GM23338 (cell line): Measurements from ENCODE around the gene NCKAP5.

ENCODE experiments used
- CREB1 ChIP-seq: fragments of 250-450 bp; sonication (Bioruptor Pico); IDR thresholded peaks from 2 replicates; pipeline ENCODE4 v1.5.0; 2020; ENCODE audit warnings: low read depth, mild to moderate bottlenecking, moderate library complexity
- CTCF ChIP-seq, 2 experiments: fragments of 200-600 bp in 1 of 2; sonication (generic) in 1 of 2; conservative IDR thresholded peaks; 2 replicates each; pipeline versions ENCODE4 v1.5.1 to v1.6.1; 2016 to 2017; ENCODE audit warnings: antibody characterized with exemption in 2 of 2, low read depth in 2 of 2, mild to moderate bottlenecking in 2 of 2, moderate library complexity in 1 of 2
- EZH2 ChIP-seq: fragments of 200-600 bp; sonication (generic); IDR thresholded peaks from one replicate; pipeline ENCODE4 v1.8.0; 2017; ENCODE audit warnings: antibody characterized with exemption, mild to moderate bottlenecking, low read depth; ENCODE audit not compliant: unreplicated experiment
- EZH2phosphoT487 ChIP-seq: fragments of 200-600 bp; sonication (generic); IDR thresholded peaks from one replicate; pipeline ENCODE4 v1.8.1; 2018; ENCODE audit warnings: antibody characterized with exemption; ENCODE audit not compliant: unreplicated experiment
- JUNB ChIP-seq: IDR thresholded peaks from one replicate; pipeline ENCODE4 v1.6.1; 2016; ENCODE audit warnings: antibody characterized with exemption; ENCODE audit not compliant: unreplicated experiment
- NANOG ChIP-seq: IDR thresholded peaks from 2 replicates; pipeline ENCODE4 v1.6.1; 2016; ENCODE audit warnings: antibody characterized with exemption, borderline replicate concordance
- POLR2AphosphoS5 ChIP-seq: IDR thresholded peaks from 2 replicates; pipeline ENCODE4 v1.6.1; 2016; ENCODE audit warnings: antibody characterized with exemption, low read depth
- REST ChIP-seq: IDR thresholded peaks from one replicate; pipeline ENCODE4 v1.6.1; 2018; ENCODE audit warnings: antibody characterized with exemption; ENCODE audit not compliant: unreplicated experiment
- STAT1 ChIP-seq: IDR thresholded peaks from one replicate; pipeline ENCODE4 v1.6.1; 2016; ENCODE audit warnings: antibody characterized with exemption; ENCODE audit not compliant: unreplicated experiment
- ZNF331 ChIP-seq: fragments of 250-450 bp; sonication (Bioruptor Pico); IDR thresholded peaks from 2 replicates; pipeline ENCODE4 v1.5.0; 2020; ENCODE audit warnings: low read depth, mild to moderate bottlenecking, moderate library complexity

- TF ChIP-seq CTCF (conservative IDR thresholded peaks at IDR 0.05; ENCODE audit: low read depth in 2 of 2) (peak; percentile 47 to 57), REST (no peak), POLR2AphosphoS5 (no peak), EZH2phosphoT487 (no peak), EZH2 (no peak), STAT1 (no peak), CREB1 (CRISPR knock-in tag) (no peak), ZNF331 (no peak), JUNB (no peak), NANOG (no peak)
Measured at GRCh38 chr2:133266041-133266925, 302.0 kb downstream of the NCKAP5 start.
